Measurements from ENCODE around the gene TTPAL.

- no peak for TF ChIP-seq POLR2A (IDR thresholded peaks at IDR 0.05; ENCODE audit: low read length)
- TF ChIP-seq GATA1 (IDR thresholded peaks at IDR 0.05; ENCODE audit: low read depth, low read length), result no peak
These were observed 46.0 kb upstream of the TTPAL start for GRCh38 chr20:44429419-44430269.

Data from erythroblast (primary cell).